Neutrophil (primary cell): ENCODE data around the gene KLF14.
A peak's percentile ranks its signal among the peaks of the same experiment; 100 is the strongest.
"Not testable (repeated sequence)": the region's sequence is repeated elsewhere in the genome, so short reads cannot be mapped to it uniquely, and the experiment has no call there.

Experiments
- H3K27ac ChIP-seq: fragments of 200-600 bp; sonication (generic); 2 replicates; pipeline ENCODE4 v1.5.1; 2016; ENCODE audit warnings: mild to moderate bottlenecking, moderate library complexity
- H3K27me3 ChIP-seq: fragments of 200-600 bp; sonication (generic); 2 replicates; pipeline ENCODE4 v1.6.0; 2016; ENCODE audit warnings: mild to moderate bottlenecking
- H3K36me3 ChIP-seq: fragments of 200-600 bp; sonication (generic); 2 replicates; pipeline ENCODE4 v1.5.1; 2017
- H3K4me1 ChIP-seq, 2 experiments: fragments of 200-600 bp in 1 of 2; sonication (generic) in 1 of 2; 1 replicate in 1 of 2; 2 replicates in 1 of 2; pipeline versions ENCODE4 v1.5.1 to v1.6.1; 2013 to 2016; ENCODE audit warnings: low read depth in 1 of 2, low read length in 1 of 2, mild to moderate bottlenecking in 1 of 2, moderate library complexity in 1 of 2; ENCODE audit not compliant: control insufficient read depth in 1 of 2, insufficient read depth in 1 of 2
- H3K4me3 ChIP-seq, 2 experiments: fragments of 200-600 bp in 1 of 2; sonication (generic) in 1 of 2; 1 replicate in 1 of 2; 2 replicates in 1 of 2; pipeline ENCODE4 v1.5.1; 2013 to 2016; ENCODE audit warnings: low read depth in 1 of 2, low read length in 1 of 2, mild to moderate bottlenecking in 1 of 2, moderate library complexity in 1 of 2
- H3K9me3 ChIP-seq: fragments of 200-600 bp; sonication (generic); 2 replicates; pipeline ENCODE4 v1.5.1; 2016
- TF ChIP-seq, protein P1 (sequence below): fragments of 200-600 bp; sonication (generic); IDR thresholded peaks from 2 replicates; pipeline ENCODE4 v1.5.1; 2016; ENCODE audit warnings: antibody characterized with exemption

Gene KLF14

DNA sequence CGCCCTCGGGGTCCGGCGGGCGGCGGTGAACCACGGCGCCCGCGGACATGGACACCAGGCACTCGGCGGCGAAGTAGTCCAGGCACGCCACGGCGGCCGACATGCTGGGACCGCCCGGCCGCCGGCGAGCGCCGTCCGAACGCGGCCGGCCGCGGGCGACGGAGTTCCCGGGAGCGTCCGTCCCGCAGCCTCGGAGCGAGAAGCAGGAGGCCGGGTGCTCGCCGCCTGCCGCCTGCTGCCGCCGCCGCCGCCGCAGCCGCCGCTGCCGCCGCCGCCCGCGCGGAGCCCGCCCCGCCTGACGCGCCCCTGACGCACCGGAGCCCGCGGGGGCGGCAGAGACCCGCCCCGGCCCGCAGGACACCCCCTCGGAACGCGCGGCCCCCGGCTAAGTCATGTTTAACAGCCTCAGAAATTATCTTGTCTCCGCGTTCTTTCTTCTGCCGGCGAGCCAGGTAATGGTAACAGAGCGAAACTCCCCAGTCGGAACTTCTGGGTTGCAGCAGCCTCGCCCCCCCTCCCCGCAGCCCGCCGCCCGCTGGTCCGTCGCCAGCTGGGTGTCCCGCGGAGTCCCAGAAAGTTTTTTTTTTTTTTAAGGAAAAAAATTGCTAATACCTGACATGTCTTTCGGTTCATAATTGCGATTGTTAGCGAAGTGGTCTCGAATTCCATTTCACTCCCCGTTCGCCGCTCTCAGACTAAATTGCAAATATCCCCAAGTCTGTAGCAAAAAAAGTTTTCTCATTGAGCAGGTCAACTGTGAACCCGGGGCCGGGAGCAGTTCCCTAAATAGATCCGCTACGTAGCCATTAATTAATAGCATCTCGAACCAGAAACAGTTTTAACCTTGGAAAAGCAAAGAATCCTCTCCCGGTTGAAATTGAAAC, at the start of gene KLF14:
KLF14 (minus strand) TSS at position 277 of the 884 bp plus-strand sequence; CDS start at position 103, 174 bp downstream.
- Histone ChIP-seq H3K4me1 (peaks cover 11 to 14% of the 10 kb centered on the region in 2 experiments), H3K4me3 (peak within 1 kb of the TSS; percentile 60 to 65), H3K36me3 (no peaks in the 10 kb centered on the region), H3K27me3 (peaks cover 100% of the 10 kb centered on the region), H3K9me3 (peaks cover 20% of the 10 kb centered on the region), H3K27ac (no peak within 1 kb of the TSS)
- TF ChIP-seq, protein P1, sequence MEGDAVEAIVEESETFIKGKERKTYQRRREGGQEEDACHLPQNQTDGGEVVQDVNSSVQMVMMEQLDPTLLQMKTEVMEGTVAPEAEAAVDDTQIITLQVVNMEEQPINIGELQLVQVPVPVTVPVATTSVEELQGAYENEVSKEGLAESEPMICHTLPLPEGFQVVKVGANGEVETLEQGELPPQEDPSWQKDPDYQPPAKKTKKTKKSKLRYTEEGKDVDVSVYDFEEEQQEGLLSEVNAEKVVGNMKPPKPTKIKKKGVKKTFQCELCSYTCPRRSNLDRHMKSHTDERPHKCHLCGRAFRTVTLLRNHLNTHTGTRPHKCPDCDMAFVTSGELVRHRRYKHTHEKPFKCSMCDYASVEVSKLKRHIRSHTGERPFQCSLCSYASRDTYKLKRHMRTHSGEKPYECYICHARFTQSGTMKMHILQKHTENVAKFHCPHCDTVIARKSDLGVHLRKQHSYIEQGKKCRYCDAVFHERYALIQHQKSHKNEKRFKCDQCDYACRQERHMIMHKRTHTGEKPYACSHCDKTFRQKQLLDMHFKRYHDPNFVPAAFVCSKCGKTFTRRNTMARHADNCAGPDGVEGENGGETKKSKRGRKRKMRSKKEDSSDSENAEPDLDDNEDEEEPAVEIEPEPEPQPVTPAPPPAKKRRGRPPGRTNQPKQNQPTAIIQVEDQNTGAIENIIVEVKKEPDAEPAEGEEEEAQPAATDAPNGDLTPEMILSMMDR = no peak

DNA sequence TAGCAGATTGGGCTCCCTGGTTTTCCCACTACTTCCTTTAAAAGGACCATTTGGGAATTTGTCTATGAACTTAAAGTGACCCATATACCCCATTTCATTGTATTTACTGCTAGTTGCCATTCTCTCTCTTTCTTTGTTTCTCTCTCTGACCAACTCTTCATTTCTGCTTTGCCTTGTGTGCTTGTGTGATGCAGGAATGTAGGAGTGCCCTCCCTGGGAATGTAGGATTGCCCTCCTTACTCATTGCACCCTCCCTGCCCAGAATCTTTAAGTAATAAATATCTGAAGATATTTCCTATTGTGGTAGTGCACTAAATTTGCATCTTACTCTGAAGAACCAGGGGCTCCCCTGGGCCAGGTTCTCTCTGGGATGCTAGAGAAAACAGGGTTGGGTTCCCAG, 47.3 kb upstream of the KLF14 start:
- TF ChIP-seq, protein P1 = no peak
- Histone ChIP-seq H3K27me3 (peaks cover 8% of the 10 kb centered on the region), H3K36me3 (no peaks in the 10 kb centered on the region), H3K4me1 (no peaks in the 10 kb centered on the region), H3K4me3 (no peak overlapping the region), H3K27ac (no peak overlapping the region), H3K9me3 (no peaks in the 10 kb centered on the region)

DNA sequence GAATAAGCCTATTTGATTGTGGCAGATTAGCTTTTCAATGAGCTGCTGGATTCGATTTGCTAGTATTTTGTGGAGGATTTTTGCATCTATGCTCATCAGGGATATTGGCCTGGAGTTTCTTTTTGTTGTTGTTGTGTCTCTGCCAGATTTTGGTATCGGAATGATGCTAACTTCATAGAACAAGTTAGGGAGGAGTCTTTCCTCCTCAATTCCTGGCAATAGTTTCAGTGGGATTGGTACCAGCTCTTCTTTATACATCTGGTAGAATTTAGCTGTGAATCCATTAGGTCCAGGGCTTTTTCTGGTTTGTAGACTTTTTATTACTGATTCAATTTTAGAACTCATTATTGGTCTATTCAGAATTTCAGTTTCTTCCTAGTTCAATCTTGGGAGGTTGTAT, 43.4 kb upstream of the KLF14 start:
- peaks cover 1% of the 10 kb centered on the region for H3K9me3 ChIP-seq
- TF ChIP-seq, protein P1 = no peak
- no peaks in the 10 kb centered on the region for H3K4me1 ChIP-seq
- H3K36me3 ChIP-seq = no peaks in the 10 kb centered on the region
- no peak overlapping the region for H3K27ac ChIP-seq
- H3K4me3 ChIP-seq = no peak overlapping the region
- H3K27me3 ChIP-seq = no peaks in the 10 kb centered on the region

DNA sequence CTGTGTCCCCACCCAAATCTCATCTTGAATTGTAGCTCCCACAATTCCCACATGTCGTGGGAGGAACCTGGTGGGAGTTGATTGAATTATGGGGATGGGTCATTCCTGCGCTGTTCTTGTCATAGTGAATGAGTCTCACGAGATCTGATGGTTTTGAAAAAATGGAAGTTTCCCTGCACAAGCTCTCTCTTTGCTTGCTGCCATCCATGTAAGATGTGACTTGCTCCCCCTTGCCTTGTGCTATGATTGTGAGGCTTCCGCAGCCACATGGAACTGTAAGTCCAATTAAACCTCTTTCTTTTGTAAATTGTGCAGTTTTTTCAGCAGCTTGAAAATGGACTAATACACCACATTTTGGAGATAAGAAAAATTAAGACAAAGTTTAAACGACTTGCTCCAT, 38.4 kb upstream of the KLF14 start:
- not testable (repeated sequence) for H3K27ac ChIP-seq, H3K4me1 ChIP-seq, H3K36me3 ChIP-seq, H3K4me3 ChIP-seq, H3K9me3 ChIP-seq, H3K27me3 ChIP-seq

DNA sequence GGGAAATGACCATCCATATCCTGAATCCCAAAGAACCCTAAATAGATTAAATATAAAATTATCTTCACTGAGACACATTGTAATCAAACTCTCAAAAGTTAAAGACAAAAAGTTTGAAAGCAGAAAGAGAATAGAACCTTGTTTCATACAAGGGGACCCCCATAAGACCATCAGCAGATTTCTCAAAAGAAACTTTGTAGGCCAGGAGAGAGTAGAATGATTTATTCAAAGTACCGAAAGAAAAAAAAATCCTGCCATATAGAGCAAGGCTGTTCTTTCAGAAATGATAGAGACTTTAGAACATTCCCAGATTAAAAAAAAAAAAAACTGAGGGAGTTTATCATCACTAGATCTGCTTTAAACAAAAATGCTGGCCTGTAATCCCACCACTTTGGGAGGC, 34.8 kb upstream of the KLF14 start:
- Histone ChIP-seq H3K4me3 (no peak overlapping the region), H3K9me3 (peaks cover 7% of the 10 kb centered on the region), H3K27me3 (no peaks in the 10 kb centered on the region), H3K4me1 (no peaks in the 10 kb centered on the region), H3K27ac (no peak overlapping the region), H3K36me3 (no peaks in the 10 kb centered on the region)
- TF ChIP-seq, protein P1 = no peak

DNA sequence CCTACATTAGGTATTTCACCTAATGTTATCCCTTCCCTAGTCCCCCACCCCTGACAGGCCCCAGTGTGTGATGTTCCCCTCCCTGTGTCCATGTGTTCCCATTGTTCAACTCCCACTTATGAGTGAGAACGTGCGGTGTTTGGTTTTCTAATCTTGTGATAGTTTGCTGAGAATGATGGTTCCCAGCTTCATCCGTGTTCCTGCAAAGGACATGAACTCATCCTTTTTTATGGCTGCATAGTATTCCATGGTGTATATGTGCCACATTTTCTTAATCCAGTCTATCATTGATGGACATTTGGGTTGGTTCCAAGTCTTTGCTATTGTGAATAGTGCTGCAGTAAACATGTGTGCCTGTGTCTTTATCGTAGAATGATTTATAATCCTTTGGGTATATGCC, 30.6 kb upstream of the KLF14 start:
- not testable (repeated sequence) for H3K9me3 ChIP-seq, H3K4me3 ChIP-seq, H3K4me1 ChIP-seq, H3K27ac ChIP-seq, H3K36me3 ChIP-seq
- peaks cover 22% of the 10 kb centered on the region for H3K27me3 ChIP-seq
